NOMO-1 treated with dmso at 0.1 percent for 144 hours (cell line): Measurements from ENCODE around the gene ZMAT5.

ENCODE experiments used
- DNase-seq: peaks from one replicate; lab custom pipeline; 2025; ENCODE audit not compliant: unreplicated experiment; lab: John Stamatoyannopoulos, UW

ZMAT5 gene

DNA sequence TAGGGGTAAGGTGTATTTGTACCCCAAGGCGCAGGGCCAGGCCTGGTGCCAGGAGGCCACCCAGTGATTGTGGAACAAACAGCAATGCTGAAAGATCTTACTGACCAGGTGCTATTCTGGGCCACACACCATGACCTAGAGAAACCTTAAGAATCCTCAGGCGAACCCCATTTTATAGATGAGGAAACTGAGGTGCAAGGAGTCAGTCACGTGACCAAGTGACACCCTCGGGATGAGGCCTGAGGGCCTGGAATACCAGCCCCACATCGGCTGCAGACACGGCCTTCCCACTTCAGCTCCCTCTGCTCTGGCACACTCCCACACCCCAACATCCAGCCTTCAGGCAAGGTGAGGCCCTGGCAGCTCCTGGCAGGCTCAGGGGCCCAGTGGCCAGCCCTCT lies 33.9 kb downstream of the ZMAT5 start:
- no peak for DNase-seq

GRCh38 chr22:29731058-29731850 lies 35.6 kb downstream of the ZMAT5 start:
- DNase-seq: no peak

DNA sequence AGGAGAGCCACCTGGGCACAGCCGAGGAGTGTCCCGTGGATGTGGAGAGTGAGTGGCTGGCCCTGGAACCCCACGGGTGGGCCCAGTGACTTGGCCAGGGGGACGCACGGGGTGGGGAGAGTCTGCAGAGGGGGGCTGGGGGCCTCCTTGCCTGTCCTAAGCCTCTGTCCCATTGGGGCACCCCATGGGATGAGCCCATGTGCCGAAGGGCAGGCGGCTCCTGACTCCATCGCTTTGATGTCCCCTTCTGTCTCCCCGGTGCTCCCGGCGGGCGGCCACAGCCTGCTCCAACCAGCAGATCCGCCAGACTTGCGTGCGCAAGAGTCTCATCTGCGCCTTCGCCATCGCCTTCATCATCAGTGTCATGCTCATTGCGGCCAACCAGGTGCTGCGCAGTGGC lies 37.6 kb downstream of the ZMAT5 start:
- no peak for DNase-seq

DNA sequence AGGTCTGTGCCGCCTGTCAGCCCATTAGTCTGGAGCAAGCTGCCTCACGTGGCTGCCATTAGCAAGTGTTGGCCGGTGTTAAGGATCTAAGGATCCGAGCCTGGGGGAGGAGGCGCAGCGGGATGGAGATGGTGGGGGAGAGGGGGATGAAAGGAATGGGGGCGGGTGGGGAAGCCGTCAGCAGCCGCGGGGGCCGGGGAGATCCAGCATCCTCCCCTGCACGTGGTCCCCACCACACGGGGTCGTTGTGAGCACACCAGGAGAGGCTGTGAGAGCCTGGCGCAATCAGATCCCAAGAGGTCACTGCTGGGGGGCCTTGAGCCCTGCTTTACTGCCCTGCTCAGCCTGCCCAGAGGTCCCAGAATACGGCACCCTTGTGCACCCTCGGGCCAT lies 39.7 kb downstream of the ZMAT5 start:
- DNase-seq: no peak

DNA sequence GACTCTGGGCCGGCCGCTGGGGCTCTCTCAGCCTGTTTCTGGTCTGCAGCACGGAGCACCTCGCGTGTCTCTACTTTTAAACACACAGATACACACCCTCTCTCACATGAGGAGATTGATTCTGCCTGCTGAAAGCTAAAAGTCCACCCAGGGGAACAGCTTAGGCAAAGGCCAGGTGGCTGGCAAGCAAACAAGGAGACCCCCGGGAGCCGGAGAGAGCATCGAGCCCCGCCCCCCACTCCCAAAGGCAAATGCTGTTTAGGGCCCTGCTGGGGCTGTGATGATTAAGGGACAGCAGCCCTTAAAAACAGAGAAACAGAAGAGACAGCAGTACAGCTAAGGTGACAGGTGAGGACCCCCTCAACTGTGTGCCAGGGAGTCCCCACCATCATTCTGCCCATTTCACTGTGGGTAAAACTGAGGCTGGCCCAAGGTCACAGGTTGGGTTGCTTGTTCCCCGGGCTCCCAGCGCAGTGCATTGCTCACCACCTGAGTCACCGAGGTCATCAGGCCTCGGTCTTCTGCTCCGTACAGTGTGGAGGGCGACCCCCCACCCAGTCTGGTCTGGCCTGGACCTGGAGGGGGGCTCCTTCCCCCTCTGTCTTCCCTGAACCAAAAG lies 40.2 kb downstream of the ZMAT5 start:
- DNase-seq: no peak

GRCh38 chr22:29726106-29726505 lies 40.7 kb downstream of the ZMAT5 start:
- DNase-seq: no peak

- DNase-seq: no peak
Measured at GRCh38 chr22:29724843-29725242, 42.0 kb downstream of the ZMAT5 start.

DNA sequence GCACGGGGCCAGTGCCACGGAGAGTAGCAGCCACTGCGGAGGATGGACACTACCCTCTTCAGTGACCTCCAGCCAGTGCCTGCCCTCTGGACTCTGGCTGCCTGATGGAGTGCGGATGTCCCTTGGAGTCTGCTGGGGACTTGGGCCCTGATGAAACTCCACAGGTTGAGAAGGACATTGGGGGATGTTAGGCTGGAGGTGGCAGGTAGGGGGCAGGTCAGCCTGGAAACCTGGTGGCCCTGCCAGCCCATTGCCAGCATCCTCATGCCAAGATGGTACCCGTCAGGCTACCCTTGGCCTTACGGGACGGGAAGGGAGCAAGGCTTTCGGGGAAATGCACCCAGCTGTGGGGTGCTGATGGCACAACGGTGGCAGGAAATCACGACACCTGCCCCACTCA lies 43.0 kb downstream of the ZMAT5 start:
- no peak for DNase-seq

DNA sequence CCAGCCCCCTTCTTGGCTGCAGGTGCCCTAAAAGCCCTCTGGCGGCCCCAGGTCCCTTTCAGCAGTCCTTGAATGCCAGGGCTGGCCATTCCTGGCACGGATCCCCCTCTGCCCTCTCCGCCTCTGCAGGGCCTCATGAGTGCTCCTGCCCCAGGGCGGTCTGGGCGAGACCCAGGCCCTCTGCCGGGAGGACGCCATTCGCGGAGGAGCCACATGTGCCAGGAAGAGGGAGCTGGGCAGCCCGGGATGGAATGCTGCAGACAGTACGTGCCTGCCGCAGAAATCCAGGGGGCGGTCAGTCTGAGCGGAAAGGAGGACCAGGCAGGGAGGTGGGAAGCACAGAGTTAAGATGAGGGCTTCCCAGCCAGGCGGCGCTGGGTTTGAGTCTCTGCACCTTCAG lies 44.2 kb downstream of the ZMAT5 start:
- no peak for DNase-seq

- no peak for DNase-seq
Measured at GRCh38 chr22:29722151-29722550, 44.7 kb downstream of the ZMAT5 start.

DNA sequence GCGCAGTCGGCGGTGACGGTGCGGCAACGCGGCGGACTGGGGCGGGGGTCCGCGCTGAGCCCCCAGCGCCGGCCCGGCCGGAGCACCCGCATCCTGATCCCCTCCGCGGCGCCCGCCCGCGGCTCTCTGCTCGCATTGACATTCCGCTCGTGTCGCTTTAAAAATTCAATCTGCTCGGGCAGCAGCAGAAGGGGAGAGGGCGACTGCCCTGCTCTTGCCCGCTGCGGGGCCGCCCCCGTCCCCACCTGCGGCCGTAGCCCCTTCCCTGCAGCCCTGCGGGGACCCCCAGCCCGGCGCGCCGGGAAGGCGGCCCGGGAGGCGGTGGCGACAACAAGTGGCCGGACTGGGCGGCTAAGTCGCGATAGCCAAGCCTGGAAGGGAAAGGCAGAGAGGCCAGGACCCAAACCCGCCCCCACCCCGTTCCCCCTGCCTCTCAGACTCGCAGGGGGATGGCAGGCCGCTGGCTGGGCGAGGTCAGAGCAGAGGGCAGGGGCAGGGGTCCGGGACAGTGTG lies 45.9 kb downstream of the ZMAT5 start:
- DNase-seq: no peak

DNA sequence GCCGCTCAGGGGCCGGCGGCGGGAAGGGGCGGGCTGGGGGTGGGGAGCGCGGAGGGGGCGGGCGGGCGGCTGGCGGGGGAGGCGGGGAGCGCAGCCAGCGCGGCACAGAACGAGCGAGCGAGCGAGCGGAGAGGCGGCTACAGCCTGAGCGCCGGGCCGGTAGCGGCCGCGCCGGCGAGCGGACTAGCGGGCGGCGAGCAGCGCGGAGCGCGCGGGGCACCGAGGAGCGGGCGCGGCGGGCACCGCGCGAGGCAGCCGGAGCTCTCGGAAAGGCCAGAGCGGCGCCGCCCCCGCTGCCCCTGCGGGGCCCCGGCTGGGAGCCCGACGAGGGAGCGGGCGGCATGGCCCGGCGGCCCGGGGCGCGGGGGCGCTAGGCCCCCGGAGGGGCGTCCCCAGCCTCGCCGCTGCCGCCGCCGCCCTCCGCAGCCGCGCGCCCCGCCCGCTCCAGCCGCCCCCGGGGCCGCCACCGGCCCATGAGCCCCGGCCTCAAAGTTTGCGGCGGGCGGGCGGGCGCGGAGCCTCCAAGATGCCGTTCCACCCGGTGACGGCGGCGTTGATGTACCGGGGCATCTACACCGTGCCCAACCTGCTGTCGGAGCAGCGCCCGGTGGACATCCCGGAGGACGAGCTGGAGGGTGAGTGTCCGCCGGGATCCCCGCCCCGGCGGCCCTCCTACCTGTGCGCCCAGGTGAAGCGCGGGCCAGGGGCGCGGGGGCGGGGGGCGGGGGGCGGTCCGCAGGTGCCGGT lies 46.7 kb downstream of the ZMAT5 start, which contains the start of gene CABP7:
Gene CABP7, plus strand, starts transcription at position 105 of the 747 bp plus-strand sequence. Its CDS starts 422 bp downstream, at position 527.
- no peak for DNase-seq

GRCh38 chr22:29718949-29719898 lies 47.6 kb downstream of the ZMAT5 start:
- no peak for DNase-seq

DNA sequence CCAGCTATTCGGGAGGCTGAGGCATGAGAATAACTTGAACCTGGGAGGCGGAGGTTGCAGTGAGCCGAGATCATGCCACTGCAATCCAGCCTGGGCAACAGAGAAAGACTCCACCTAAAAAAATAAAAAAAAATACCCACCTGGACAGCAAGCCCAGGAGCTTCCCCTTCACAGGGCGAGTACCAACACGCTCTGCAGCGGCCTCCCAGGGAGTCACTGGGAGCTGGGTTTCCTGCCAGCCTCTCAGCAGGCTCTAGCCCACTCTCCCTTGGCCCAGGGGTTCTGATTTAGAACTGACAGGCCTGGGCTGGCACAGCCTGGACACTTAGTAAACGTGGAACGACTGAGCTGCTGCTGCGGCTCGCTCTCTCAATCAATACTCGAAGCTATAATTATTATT lies 49.0 kb downstream of the ZMAT5 start:
- DNase-seq: no peak

GRCh38 chr22:29716814-29717545 lies 49.8 kb downstream of the ZMAT5 start:
- DNase-seq: peak; percentile 32

DNA sequence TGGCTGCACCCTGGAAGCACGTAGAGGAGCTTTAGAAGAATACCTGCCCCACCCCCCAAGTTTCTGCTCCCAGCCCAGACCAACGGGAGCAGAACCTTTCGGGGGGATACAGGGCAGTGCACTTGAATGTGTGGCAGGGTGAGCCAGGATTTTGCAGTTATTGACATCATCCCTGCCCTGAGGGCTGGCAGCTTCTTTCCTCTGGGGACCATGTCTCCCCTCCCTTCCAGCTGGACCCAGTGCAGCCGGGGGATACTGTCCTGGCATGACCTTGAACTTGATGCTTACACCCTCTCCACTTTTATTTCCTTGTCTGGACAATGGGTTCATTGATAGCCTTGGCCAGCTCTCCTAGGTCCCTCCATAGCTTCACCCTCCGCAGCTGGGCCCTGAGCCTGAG lies 51.1 kb downstream of the ZMAT5 start:
- no peak for DNase-seq

DNA sequence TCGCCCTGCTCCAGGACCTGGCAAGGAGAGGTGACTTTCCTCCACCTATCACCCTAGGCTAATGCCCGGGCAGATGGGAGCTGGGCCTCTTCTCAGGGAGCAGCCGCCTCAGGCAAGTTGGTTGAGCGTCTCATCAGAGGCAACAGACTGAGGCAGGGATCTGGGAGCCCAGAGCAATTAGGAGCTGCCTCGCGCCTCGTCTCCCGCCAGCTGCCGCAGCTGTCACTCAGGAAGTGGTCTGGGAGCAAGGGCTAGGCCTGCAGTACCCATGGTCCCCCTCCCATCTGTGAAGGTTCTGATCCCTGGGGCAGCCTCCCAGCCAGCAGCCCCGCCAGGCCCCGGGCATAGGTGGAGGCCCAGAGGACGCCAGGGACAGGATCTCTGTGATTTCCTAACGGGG lies 51.6 kb downstream of the ZMAT5 start:
- no peak for DNase-seq

GRCh38 chr22:29713156-29713727 lies 53.6 kb downstream of the ZMAT5 start:
- no peak for DNase-seq

DNA sequence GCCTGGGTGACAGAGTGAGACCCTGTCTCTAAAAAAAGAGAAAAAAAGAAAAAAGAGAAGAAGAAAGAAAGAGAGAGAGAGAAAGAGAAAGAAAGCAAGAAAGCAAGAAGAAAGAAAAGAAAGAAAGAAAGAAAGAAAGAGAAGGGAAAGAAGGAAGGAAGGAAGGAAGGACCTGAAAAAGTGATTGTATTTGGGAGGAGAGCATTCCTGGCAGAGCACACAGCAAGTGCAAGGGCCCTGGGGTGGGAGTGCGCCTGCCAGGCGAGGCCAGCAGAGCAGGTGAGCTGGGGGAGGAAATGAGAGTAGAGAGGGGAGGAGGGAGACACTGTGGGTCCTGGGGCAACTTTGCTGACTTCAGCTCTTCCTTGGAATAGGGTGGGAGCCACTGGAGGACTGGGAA lies 54.7 kb downstream of the ZMAT5 start:
- DNase-seq: no peak
